Activated CD4-positive, alpha-beta memory T cell treated with anti-CD3 and anti-CD28 coated beads, Interleukin-2, amount 10 ng/mL, durations not matched to agents 7 days and 5 days (primary cell): ENCODE measurements around the gene TSKU. TPM values are rescaled to one million over a fixed set of nuclear protein-coding genes. Genes with fewer than 3 reads are reported as not detected.
"Not testable (repeated sequence)": the region's sequence is repeated elsewhere in the genome, so short reads cannot be mapped to it uniquely, and the experiment has no call there.

ENCODE experiments used
- CTCF ChIA-PET: fragments of 350-600 bp; sonication (Branson Sonifier 250); formaldehyde crosslinking; loops from one replicate; lab custom pipeline; 2021; ENCODE audit warnings: antibody characterized with exemption, inconsistent platforms; lab: Charles Lee
- POLR2A ChIA-PET: fragments of 350-600 bp; sonication (Branson Sonifier 250); formaldehyde crosslinking; loops from one replicate; lab custom pipeline; 2021; ENCODE audit warnings: antibody characterized with exemption; lab: Charles Lee
- DNase-seq: peaks from one replicate; pipeline ENCODE4 v3.0.0-alpha.2; 2020
- H3K27ac Mint-ChIP-seq: one replicate; pipeline ENCODE4 v1.8.0; 2021; ENCODE audit warnings: mild to moderate bottlenecking, mixed read lengths
- H3K27me3 Mint-ChIP-seq: one replicate; pipeline ENCODE4 v1.8.0; 2021; ENCODE audit warnings: mixed read lengths
- H3K36me3 Mint-ChIP-seq: one replicate; pipeline ENCODE4 v1.8.0; 2021; ENCODE audit warnings: low read depth, mixed read lengths
- H3K4me1 Mint-ChIP-seq: one replicate; pipeline ENCODE4 v1.8.0; 2021; ENCODE audit warnings: mixed read lengths
- H3K4me3 Mint-ChIP-seq: one replicate; pipeline ENCODE4 v1.8.0; 2021; ENCODE audit warnings: mild to moderate bottlenecking, mixed read lengths
- H3K9me3 Mint-ChIP-seq: one replicate; pipeline ENCODE4 v1.8.0; 2021; ENCODE audit warnings: mixed read lengths
- total RNA-seq, 2 experiments: library from RNA; stranded (reverse); gene quantifications; one replicate each; pipeline ENCODE4 v1.2.3, GENCODE V29; 2021

Gene TSKU
- total RNA-seq: 1 to 10 TPM in 1 of 2 experiments, under 1 TPM in 1; 0.85 to 1.2 TPM

- Mint-ChIP-seq H3K27ac (peak within 1 kb of the TSS; percentile 69), H3K4me1 (peaks cover 19% of the 10 kb centered on the region), H3K9me3 (peaks cover under 1% of the 10 kb centered on the region), H3K4me3 (peak within 1 kb of the TSS; percentile 82), H3K36me3 (no peaks in the 10 kb centered on the region), H3K27me3 (peaks cover 63% of the 10 kb centered on the region)
- DNase-seq: no peak
- POLR2A ChIA-PET: interaction anchor here (1.3 kb wide), 1 partner anchor 21 kb away, joined by 3 read pairs; no protein-coding TSS in a partner anchor
- CTCF ChIA-PET: interaction anchor here (1.5 to 1.8 kb wide), 3 partner anchors 16 to 25 kb away, joined by 3 to 6 read pairs (median 5); no protein-coding TSS in a partner anchor
Observed at GRCh38 chr11:76783294-76783895, at the start of gene TSKU. TSS of gene TSKU (plus strand) at chr11:76783356. CDS start at chr11:76795617, 12,261 bp downstream.

GRCh38 chr11:76733906-76734305 is 49.2 kb upstream of the TSKU start:
- not testable (repeated sequence) for H3K4me1 Mint-ChIP-seq, H3K27ac Mint-ChIP-seq, H3K4me3 Mint-ChIP-seq, H3K36me3 Mint-ChIP-seq, H3K9me3 Mint-ChIP-seq
- CTCF ChIA-PET: interaction anchor here (0.6 to 7.1 kb wide), 12 partner anchors 9 to 372 kb away, joined by 3 to 129 read pairs (median 4); no protein-coding TSS in a partner anchor
- H3K27me3 Mint-ChIP-seq: peaks cover 18% of the 10 kb centered on the region
- DNase-seq: peak; percentile 63
- POLR2A ChIA-PET: interaction anchor here (0.7 to 1.1 kb wide), 2 partner anchors 62 to 69 kb away, joined by 3 to 4 read pairs; no protein-coding TSS in a partner anchor

- Mint-ChIP-seq H3K27me3 (peaks cover 15% of the 10 kb centered on the region), H3K4me1 (peaks cover 4% of the 10 kb centered on the region), H3K27ac (no peak overlapping the region), H3K4me3 (no peak overlapping the region), H3K36me3 (no peaks in the 10 kb centered on the region), H3K9me3 (no peaks in the 10 kb centered on the region)
- no peak for DNase-seq
- ChIA-PET CTCF (interaction anchor here (0.6 to 7.1 kb wide), 13 partner anchors 8 to 373 kb away, joined by 3 to 129 read pairs (median 4); no protein-coding TSS in a partner anchor), POLR2A (interaction anchor here (0.7 to 1.6 kb wide), 3 partner anchors 61 to 71 kb away, joined by 3 to 6 read pairs (median 4); no protein-coding TSS in a partner anchor)
Observed at GRCh38 chr11:76734456-76735420, 48.4 kb upstream of the TSKU start.

GRCh38 chr11:76735841-76736240 is 47.3 kb upstream of the TSKU start:
- POLR2A ChIA-PET: interaction anchor here (1.6 kb wide), 1 partner anchor 70 kb away, joined by 6 read pairs; no protein-coding TSS in a partner anchor
- Mint-ChIP-seq H3K27me3 (peaks cover 14% of the 10 kb centered on the region), H3K36me3 (no peaks in the 10 kb centered on the region)

GRCh38 chr11:76736266-76736665 is 46.9 kb upstream of the TSKU start:
- POLR2A ChIA-PET: interaction anchor here (1.6 kb wide), 1 partner anchor 69 kb away, joined by 6 read pairs; no protein-coding TSS in a partner anchor
- H3K4me1 Mint-ChIP-seq: peaks cover 6% of the 10 kb centered on the region

More at GRCh38 chr11:76735841-76736240, 47.3 kb upstream of the TSKU start:
- Mint-ChIP-seq H3K4me3 (no peak overlapping the region), H3K4me1 (peaks cover 6% of the 10 kb centered on the region), H3K27ac (no peak overlapping the region), H3K9me3 (no peaks in the 10 kb centered on the region)
- CTCF ChIA-PET: interaction anchor here (2.9 to 7.1 kb wide), 2 partner anchors 65 to 183 kb away, joined by 27 to 129 read pairs; no protein-coding TSS in a partner anchor
- DNase-seq: no peak

GRCh38 chr11:76736773-76737495 is 46.2 kb upstream of the TSKU start:
- Mint-ChIP-seq H3K4me1 (peaks cover 6% of the 10 kb centered on the region), H3K4me3 (no peak overlapping the region), H3K9me3 (no peaks in the 10 kb centered on the region), H3K27ac (no peak overlapping the region), H3K27me3 (peaks cover 17% of the 10 kb centered on the region), H3K36me3 (no peaks in the 10 kb centered on the region)
- no peak for DNase-seq
- CTCF ChIA-PET: interaction anchor here (1.2 to 7.1 kb wide), 4 partner anchors 15 to 74 kb away, joined by 3 to 129 read pairs (median 3); no protein-coding TSS in a partner anchor
- POLR2A ChIA-PET: interaction anchor here (0.6 kb wide), 1 partner anchor 581 kb away, joined by 3 read pairs; no protein-coding TSS in a partner anchor

More at GRCh38 chr11:76736266-76736665, 46.9 kb upstream of the TSKU start:
- H3K27ac Mint-ChIP-seq: no peak overlapping the region
- H3K36me3 Mint-ChIP-seq: no peaks in the 10 kb centered on the region
- DNase-seq: no peak
- CTCF ChIA-PET: interaction anchor here (7.1 kb wide), 1 partner anchor 65 kb away, joined by 129 read pairs; no protein-coding TSS in a partner anchor
- H3K27me3 Mint-ChIP-seq: peaks cover 15% of the 10 kb centered on the region
- H3K9me3 Mint-ChIP-seq: no peaks in the 10 kb centered on the region
- no peak overlapping the region for H3K4me3 Mint-ChIP-seq

- no peak for DNase-seq
- CTCF ChIA-PET: interaction anchor here (1.7 kb wide), 1 partner anchor 31 kb away, joined by 3 read pairs; no protein-coding TSS in a partner anchor
- H3K4me1 Mint-ChIP-seq: peaks cover 6% of the 10 kb centered on the region
- peaks cover 24% of the 10 kb centered on the region for H3K27me3 Mint-ChIP-seq
- H3K36me3 Mint-ChIP-seq: no peaks in the 10 kb centered on the region
- H3K27ac Mint-ChIP-seq: no peak overlapping the region
- no peak overlapping the region for H3K4me3 Mint-ChIP-seq
- H3K9me3 Mint-ChIP-seq: no peaks in the 10 kb centered on the region
- POLR2A ChIA-PET: no interaction called here
Observed at GRCh38 chr11:76738618-76739240, 44.4 kb upstream of the TSKU start.

- no peak for DNase-seq
- H3K36me3 Mint-ChIP-seq: no peaks in the 10 kb centered on the region
- no peak overlapping the region for H3K4me3 Mint-ChIP-seq
Observed at GRCh38 chr11:76739798-76740197, 43.4 kb upstream of the TSKU start.

GRCh38 chr11:76740772-76741171 is 42.4 kb upstream of the TSKU start:
- Mint-ChIP-seq H3K4me1 (peaks cover 6% of the 10 kb centered on the region), H3K27me3 (peaks cover 23% of the 10 kb centered on the region), H3K4me3 (no peak overlapping the region), H3K9me3 (no peaks in the 10 kb centered on the region), H3K27ac (no peak overlapping the region), H3K36me3 (no peaks in the 10 kb centered on the region)
- no peak for DNase-seq
- CTCF ChIA-PET: interaction anchor here (1.4 to 1.8 kb wide), 2 partner anchors 58 to 179 kb away, joined by 4 to 5 read pairs; no protein-coding TSS in a partner anchor
- POLR2A ChIA-PET: no interaction called here

More at GRCh38 chr11:76739798-76740197, 43.4 kb upstream of the TSKU start:
- H3K27me3 Mint-ChIP-seq: peaks cover 24% of the 10 kb centered on the region
- ChIA-PET POLR2A (no interaction called here), CTCF (interaction anchor here (1.4 to 1.8 kb wide), 2 partner anchors 59 to 180 kb away, joined by 4 to 5 read pairs; no protein-coding TSS in a partner anchor)
- no peak overlapping the region for H3K27ac Mint-ChIP-seq
- peaks cover 6% of the 10 kb centered on the region for H3K4me1 Mint-ChIP-seq
- no peaks in the 10 kb centered on the region for H3K9me3 Mint-ChIP-seq

GRCh38 chr11:76742902-76743301 is 40.3 kb upstream of the TSKU start:
- Mint-ChIP-seq H3K27me3 (peaks cover 19% of the 10 kb centered on the region), H3K9me3 (no peaks in the 10 kb centered on the region), H3K4me1 (peaks cover 2% of the 10 kb centered on the region), H3K27ac (no peak overlapping the region), H3K36me3 (no peaks in the 10 kb centered on the region), H3K4me3 (no peak overlapping the region)
- ChIA-PET POLR2A (no interaction called here), CTCF (interaction anchor here (0.9 to 1.8 kb wide), 3 partner anchors 9 to 56 kb away, joined by 3 to 7 read pairs (median 3); no protein-coding TSS in a partner anchor)
- no peak for DNase-seq
